Measurements from ENCODE around the gene CCDC71.

DNA sequence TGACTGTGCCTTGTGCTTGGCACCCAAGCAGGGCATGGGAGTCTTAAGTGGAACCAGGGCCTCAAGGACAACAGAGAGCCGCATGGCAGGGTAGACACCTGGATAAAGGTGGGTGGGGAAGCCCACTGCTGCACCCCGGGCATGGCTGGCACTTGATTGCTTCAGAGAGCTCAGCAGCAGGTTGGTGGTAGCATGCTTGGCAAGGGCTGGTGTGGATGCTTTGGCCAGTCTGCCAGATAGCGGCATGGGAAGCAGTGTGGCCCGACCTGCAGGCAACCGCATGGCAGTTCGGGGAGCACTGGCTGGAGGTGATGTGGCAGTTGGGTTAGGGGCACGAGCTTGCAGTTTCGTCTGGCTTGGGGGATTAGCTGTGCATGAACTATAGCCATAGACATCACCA lies 2.5 kb downstream of the CCDC71 start:
- TF ChIP-seq, protein P1, sequence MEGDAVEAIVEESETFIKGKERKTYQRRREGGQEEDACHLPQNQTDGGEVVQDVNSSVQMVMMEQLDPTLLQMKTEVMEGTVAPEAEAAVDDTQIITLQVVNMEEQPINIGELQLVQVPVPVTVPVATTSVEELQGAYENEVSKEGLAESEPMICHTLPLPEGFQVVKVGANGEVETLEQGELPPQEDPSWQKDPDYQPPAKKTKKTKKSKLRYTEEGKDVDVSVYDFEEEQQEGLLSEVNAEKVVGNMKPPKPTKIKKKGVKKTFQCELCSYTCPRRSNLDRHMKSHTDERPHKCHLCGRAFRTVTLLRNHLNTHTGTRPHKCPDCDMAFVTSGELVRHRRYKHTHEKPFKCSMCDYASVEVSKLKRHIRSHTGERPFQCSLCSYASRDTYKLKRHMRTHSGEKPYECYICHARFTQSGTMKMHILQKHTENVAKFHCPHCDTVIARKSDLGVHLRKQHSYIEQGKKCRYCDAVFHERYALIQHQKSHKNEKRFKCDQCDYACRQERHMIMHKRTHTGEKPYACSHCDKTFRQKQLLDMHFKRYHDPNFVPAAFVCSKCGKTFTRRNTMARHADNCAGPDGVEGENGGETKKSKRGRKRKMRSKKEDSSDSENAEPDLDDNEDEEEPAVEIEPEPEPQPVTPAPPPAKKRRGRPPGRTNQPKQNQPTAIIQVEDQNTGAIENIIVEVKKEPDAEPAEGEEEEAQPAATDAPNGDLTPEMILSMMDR (conservative IDR thresholded peaks at IDR 0.05; ENCODE audit: low read depth in 2 of 2), result no peak
- no peak for TF ChIP-seq EZH2phosphoT487 (IDR thresholded peaks at IDR 0.05; ENCODE audit: unreplicated experiment)
- TF ChIP-seq POLR2AphosphoS5 (IDR thresholded peaks at IDR 0.05; ENCODE audit: low read depth), result no peak
- no peak for TF ChIP-seq EZH2 (IDR thresholded peaks at IDR 0.05; ENCODE audit: low read depth, unreplicated experiment)
- no peak for TF ChIP-seq JUNB (IDR thresholded peaks at IDR 0.05; ENCODE audit: unreplicated experiment)
- TF ChIP-seq, protein P2, sequence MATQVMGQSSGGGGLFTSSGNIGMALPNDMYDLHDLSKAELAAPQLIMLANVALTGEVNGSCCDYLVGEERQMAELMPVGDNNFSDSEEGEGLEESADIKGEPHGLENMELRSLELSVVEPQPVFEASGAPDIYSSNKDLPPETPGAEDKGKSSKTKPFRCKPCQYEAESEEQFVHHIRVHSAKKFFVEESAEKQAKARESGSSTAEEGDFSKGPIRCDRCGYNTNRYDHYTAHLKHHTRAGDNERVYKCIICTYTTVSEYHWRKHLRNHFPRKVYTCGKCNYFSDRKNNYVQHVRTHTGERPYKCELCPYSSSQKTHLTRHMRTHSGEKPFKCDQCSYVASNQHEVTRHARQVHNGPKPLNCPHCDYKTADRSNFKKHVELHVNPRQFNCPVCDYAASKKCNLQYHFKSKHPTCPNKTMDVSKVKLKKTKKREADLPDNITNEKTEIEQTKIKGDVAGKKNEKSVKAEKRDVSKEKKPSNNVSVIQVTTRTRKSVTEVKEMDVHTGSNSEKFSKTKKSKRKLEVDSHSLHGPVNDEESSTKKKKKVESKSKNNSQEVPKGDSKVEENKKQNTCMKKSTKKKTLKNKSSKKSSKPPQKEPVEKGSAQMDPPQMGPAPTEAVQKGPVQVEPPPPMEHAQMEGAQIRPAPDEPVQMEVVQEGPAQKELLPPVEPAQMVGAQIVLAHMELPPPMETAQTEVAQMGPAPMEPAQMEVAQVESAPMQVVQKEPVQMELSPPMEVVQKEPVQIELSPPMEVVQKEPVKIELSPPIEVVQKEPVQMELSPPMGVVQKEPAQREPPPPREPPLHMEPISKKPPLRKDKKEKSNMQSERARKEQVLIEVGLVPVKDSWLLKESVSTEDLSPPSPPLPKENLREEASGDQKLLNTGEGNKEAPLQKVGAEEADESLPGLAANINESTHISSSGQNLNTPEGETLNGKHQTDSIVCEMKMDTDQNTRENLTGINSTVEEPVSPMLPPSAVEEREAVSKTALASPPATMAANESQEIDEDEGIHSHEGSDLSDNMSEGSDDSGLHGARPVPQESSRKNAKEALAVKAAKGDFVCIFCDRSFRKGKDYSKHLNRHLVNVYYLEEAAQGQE (IDR thresholded peaks at IDR 0.05; ENCODE audit: unreplicated experiment), result no peak
- no peak for TF ChIP-seq CREB1 (CRISPR knock-in tag; IDR thresholded peaks at IDR 0.05; ENCODE audit: low read depth)

Measured in GM23338 (cell line).